Measurements from ENCODE around the gene CENPX.

Gene CENPX

GRCh38 chr17:82029391-82029790 is 6.7 kb upstream of the CENPX start:
- H4K20me1 ChIP-seq (ENCODE audit: control insufficient read depth, insufficient read depth, low read depth, low read length): no peaks in the 10 kb centered on the region
- peaks cover 3% of the 10 kb centered on the region; the same call in 1 of the 2 replicates for H3K36me3 ChIP-seq (ENCODE audit: control insufficient read depth, low read length)
- peaks cover 2% of the 10 kb centered on the region; the same call in 1 of the 2 replicates for H3K79me2 ChIP-seq (ENCODE audit: control insufficient read depth, low read length)
- no peaks in the 10 kb centered on the region for H3K27me3 ChIP-seq (ENCODE audit: control insufficient read depth, low read length)
- H3F3A ChIP-seq (ENCODE audit: control insufficient read depth, insufficient read depth): no peaks in the 10 kb centered on the region; the same call in 1 of the 2 replicates
- TF ChIP-seq EZH2phosphoT487 (IDR thresholded peaks at IDR 0.05; ENCODE audit: borderline replicate concordance, low read length): no peak
- TF ChIP-seq CTCF (IDR thresholded peaks at IDR 0.05; ENCODE audit: low read depth, low read length, poor library complexity, severe bottlenecking): no peak
- H3K27ac ChIP-seq (ENCODE audit: low read depth, low read length): no peak overlapping the region
- H3K9me2 ChIP-seq (replicated peaks; ENCODE audit: control insufficient read depth, low read length): no peaks in the 10 kb centered on the region
- peaks cover 18% of the 10 kb centered on the region for H3K4me1 ChIP-seq (ENCODE audit: control insufficient read depth, low read length)
- H3K4me3 ChIP-seq (ENCODE audit: low read length): no peak overlapping the region
- H3K9me3 ChIP-seq (ENCODE audit: control insufficient read depth, insufficient read depth, low read length): no peaks in the 10 kb centered on the region
- no peak overlapping the region for H3K4me2 ChIP-seq (ENCODE audit: low read length)

- no peaks in the 10 kb centered on the region for H3K27me3 ChIP-seq (ENCODE audit: control insufficient read depth, low read length)
- no peak for TF ChIP-seq CTCF (IDR thresholded peaks at IDR 0.05; ENCODE audit: low read depth, low read length, poor library complexity, severe bottlenecking)
- TF ChIP-seq EZH2phosphoT487 (IDR thresholded peaks at IDR 0.05; ENCODE audit: borderline replicate concordance, low read length): no peak
- peaks cover 23% of the 10 kb centered on the region for H3K4me1 ChIP-seq (ENCODE audit: control insufficient read depth, low read length)
- no peak overlapping the region for H3K4me2 ChIP-seq (ENCODE audit: low read length)
- peaks cover 3% of the 10 kb centered on the region; the same call in 1 of the 2 replicates for H3K36me3 ChIP-seq (ENCODE audit: control insufficient read depth, low read length)
- H3K9me2 ChIP-seq (replicated peaks; ENCODE audit: control insufficient read depth, low read length): no peaks in the 10 kb centered on the region
- H3F3A ChIP-seq (ENCODE audit: control insufficient read depth, insufficient read depth): no peaks in the 10 kb centered on the region; the same call in 1 of the 2 replicates
- H3K4me3 ChIP-seq (ENCODE audit: low read length): no peak overlapping the region
- no peak overlapping the region for H3K27ac ChIP-seq (ENCODE audit: low read depth, low read length)
- no peaks in the 10 kb centered on the region for H3K9me3 ChIP-seq (ENCODE audit: control insufficient read depth, insufficient read depth, low read length)
- no peaks in the 10 kb centered on the region for H4K20me1 ChIP-seq (ENCODE audit: control insufficient read depth, insufficient read depth, low read depth, low read length)
- H3K79me2 ChIP-seq (ENCODE audit: control insufficient read depth, low read length): peaks cover 6% of the 10 kb centered on the region
These were observed 6.3 kb upstream of the CENPX start for GRCh38 chr17:82028966-82029365.

- no peaks in the 10 kb centered on the region for H3K27me3 ChIP-seq (ENCODE audit: control insufficient read depth, low read length)
- H3F3A ChIP-seq (ENCODE audit: control insufficient read depth, insufficient read depth): no peaks in the 10 kb centered on the region; the same call in 1 of the 2 replicates
- TF ChIP-seq CTCF (IDR thresholded peaks at IDR 0.05; ENCODE audit: low read depth, low read length, poor library complexity, severe bottlenecking): no peak
- TF ChIP-seq EZH2phosphoT487 (IDR thresholded peaks at IDR 0.05; ENCODE audit: borderline replicate concordance, low read length): no peak
- H4K20me1 ChIP-seq (ENCODE audit: control insufficient read depth, insufficient read depth, low read depth, low read length): no peaks in the 10 kb centered on the region
- no peaks in the 10 kb centered on the region for H3K9me2 ChIP-seq (replicated peaks; ENCODE audit: control insufficient read depth, low read length)
- peaks cover 11% of the 10 kb centered on the region for H3K79me2 ChIP-seq (ENCODE audit: control insufficient read depth, low read length)
- H3K36me3 ChIP-seq (ENCODE audit: control insufficient read depth, low read length): peaks cover 3% of the 10 kb centered on the region; the same call in 1 of the 2 replicates
- no peak overlapping the region for H3K4me3 ChIP-seq (ENCODE audit: low read length)
- peaks cover 26% of the 10 kb centered on the region for H3K4me1 ChIP-seq (ENCODE audit: control insufficient read depth, low read length)
- H3K27ac ChIP-seq (ENCODE audit: low read depth, low read length): no peak overlapping the region
- no peaks in the 10 kb centered on the region for H3K9me3 ChIP-seq (ENCODE audit: control insufficient read depth, insufficient read depth, low read length)
- H3K4me2 ChIP-seq (ENCODE audit: low read length): no peak overlapping the region
These were observed 5.6 kb upstream of the CENPX start for GRCh38 chr17:82028246-82028645.

Data from DOHH2 (cell line).